D721Med (cell line): ENCODE measurements around the gene IGF1R.
A peak's percentile ranks its signal among the peaks of the same experiment; 100 is the strongest.

Experiments used
- DNase-seq: peaks from one replicate; pipeline ENCODE4 v3.0.0; 2011; ENCODE audit warnings: low spot score; ENCODE audit not compliant: insufficient read length
- FAIRE-seq: peaks from 2 replicates; lab custom pipeline; 2011; peaks lifted over from hg19 to GRCh38; lab: Jason Lieb, UNC
- CTCF ChIP-seq: IDR thresholded peaks from 2 replicates; pipeline ENCODE4 v1.5.1; 2012; ENCODE audit warnings: mild to moderate bottlenecking, control low read depth; ENCODE audit not compliant: insufficient read depth; ENCODE audit errors: missing control alignments

The IGF1R gene

GRCh38 chr15:98781838-98782237 is 133.5 kb downstream of the IGF1R start:
- FAIRE-seq: no peak
- TF ChIP-seq CTCF: no peak
- DNase-seq: no peak

GRCh38 chr15:98782801-98783200 is 134.5 kb downstream of the IGF1R start:
- no peak for TF ChIP-seq CTCF
- DNase-seq: no peak
- FAIRE-seq: no peak

GRCh38 chr15:98785431-98785806 is 137.1 kb downstream of the IGF1R start:
- FAIRE-seq (no peak), DNase-seq (no peak)
- no peak for TF ChIP-seq CTCF

GRCh38 chr15:98785807-98786621 is 137.7 kb downstream of the IGF1R start:
- FAIRE-seq: peak; percentile 82
- TF ChIP-seq CTCF: peak; percentile 13
- no peak for DNase-seq

GRCh38 chr15:98786717-98787116 is 138.4 kb downstream of the IGF1R start:
- FAIRE-seq (no peak), DNase-seq (no peak)
- TF ChIP-seq CTCF: no peak

GRCh38 chr15:98787194-98787593 is 138.9 kb downstream of the IGF1R start:
- DNase-seq (no peak), FAIRE-seq (no peak)

More at GRCh38 chr15:98787194-98787593, 138.9 kb downstream of the IGF1R start:
- TF ChIP-seq CTCF: no peak
